Endothelial cell of umbilical vein (primary cell): ENCODE measurements around the gene LRP2BP. TPM values are rescaled to one million over a fixed set of nuclear protein-coding genes. Genes with fewer than 3 reads are reported as not detected.

Source experiments
- BruUV-seq: library from RNA; stranded (reverse); fragments of 400-500 nt; replicated peaks from 2 replicates; lab custom pipeline; 2021; lab: Mats Ljungman, UMichigan
- CTCF ChIA-PET: fragments of 300-600, 350-600 bp; sonication (Branson Sonifier 250); formaldehyde crosslinking; loops from one replicate; lab custom pipeline; 2021; ENCODE audit warnings: antibody characterized with exemption, inconsistent platforms; lab: Charles Lee
- POLR2A ChIA-PET: fragments of 300-600, 350-600 bp; sonication (Branson Sonifier 250); formaldehyde crosslinking; loops from one replicate; lab custom pipeline; 2021; ENCODE audit warnings: antibody characterized with exemption, inconsistent platforms; lab: Charles Lee
- DNase-seq: peaks from one replicate; pipeline ENCODE4 v3.0.0-alpha.2; 2011; ENCODE audit warnings: low read depth, low spot score
- FAIRE-seq: peaks from 2 replicates; lab custom pipeline; 2011; peaks lifted over from hg19 to GRCh38; lab: Jason Lieb, UNC
- H2AFZ ChIP-seq: 2 replicates; pipeline ENCODE4 v1.6.0; 2012; ENCODE audit warnings: low read depth, low read length, control low read depth, inconsistent platforms
- H3K27ac ChIP-seq: 2 replicates; pipeline ENCODE4 v1.5.1; 2011; ENCODE audit warnings: low read depth, mild to moderate bottlenecking, control low read depth, low read length, moderate library complexity; ENCODE audit not compliant: insufficient read depth
- H3K27me3 ChIP-seq, 2 experiments: 2 replicates each; pipeline versions ENCODE4 v1.6.0 to v1.6.1; 2011; ENCODE audit warnings: low read length in 2 of 2, mixed read lengths in 1 of 2; ENCODE audit not compliant: control insufficient read depth in 2 of 2, insufficient read depth in 2 of 2
- H3K36me3 ChIP-seq, 2 experiments: 2 replicates in 1 of 2; 3 replicates in 1 of 2; pipeline ENCODE4 v1.5.1; 2011; ENCODE audit warnings: low read length in 2 of 2, mild to moderate bottlenecking in 1 of 2, moderate library complexity in 1 of 2; ENCODE audit not compliant: control insufficient read depth in 2 of 2, insufficient read depth in 2 of 2; ENCODE audit errors: extremely low read depth in 1 of 2
- H3K4me1 ChIP-seq: 3 replicates; pipeline ENCODE4 v1.5.1; 2011; ENCODE audit warnings: mild to moderate bottlenecking, low read length; ENCODE audit not compliant: control insufficient read depth, insufficient read depth; ENCODE audit errors: extremely low read depth
- H3K4me2 ChIP-seq: 2 replicates; pipeline ENCODE4 v1.6.1; 2011; ENCODE audit warnings: low read length, control low read depth, mixed read lengths; ENCODE audit not compliant: insufficient read depth
- H3K4me3 ChIP-seq, 3 experiments: fragments of 200-600 bp in 1 of 3; sonication (generic), shearing (Covaris generic) in 1 of 3; replicated peaks in 1 of 3; 2 replicates each; pipeline ENCODE4 v1.5.1; 2011 to 2016; ENCODE audit warnings: control low read depth in 3 of 3, low read length in 3 of 3, mild to moderate bottlenecking in 2 of 3, inconsistent platforms in 1 of 3, low read depth in 1 of 3, moderate library complexity in 1 of 3; ENCODE audit not compliant: insufficient read depth in 1 of 3
- H3K79me2 ChIP-seq: 2 replicates; pipeline ENCODE4 v1.6.0; 2012; ENCODE audit warnings: low read length, inconsistent platforms; ENCODE audit not compliant: control insufficient read depth, insufficient read depth
- H3K9ac ChIP-seq: replicated peaks from 2 replicates; pipeline ENCODE3; 2011; ENCODE audit warnings: low read length, control low read depth; ENCODE audit not compliant: insufficient read depth; ENCODE audit errors: extremely low read depth
- H3K9me1 ChIP-seq: replicated peaks from 3 replicates; pipeline ENCODE4 v1.6.0; 2011; ENCODE audit warnings: mild to moderate bottlenecking, low read length; ENCODE audit not compliant: control insufficient read depth, insufficient read depth; ENCODE audit errors: extremely low read depth
- H3K9me3 ChIP-seq: replicated peaks from 2 replicates; pipeline ENCODE4 v1.5.1; 2012; ENCODE audit warnings: low read length, inconsistent platforms; ENCODE audit not compliant: control insufficient read depth, insufficient read depth
- H4K20me1 ChIP-seq: replicated peaks from 2 replicates; pipeline ENCODE3; 2011; ENCODE audit warnings: mild to moderate bottlenecking, low read length; ENCODE audit not compliant: control insufficient read depth, insufficient read depth; ENCODE audit errors: extremely low read depth
- CTCF ChIP-seq, 2 donors: IDR thresholded peaks; 1 replicate in 1 of 2; 2 replicates in 1 of 2; pipeline ENCODE4 v1.5.1; 2011; ENCODE audit warnings: low read length in 2 of 2, mild to moderate bottlenecking in 2 of 2, moderate library complexity in 2 of 2, control low read depth in 1 of 2, inconsistent platforms in 1 of 2, low read depth in 1 of 2; ENCODE audit not compliant: insufficient read depth in 1 of 2; ENCODE audit errors: extremely low read depth in 1 of 2
- EZH2 ChIP-seq: IDR thresholded peaks from 2 replicates; pipeline ENCODE4 v1.6.1; 2012; ENCODE audit warnings: borderline replicate concordance, low read depth, mild to moderate bottlenecking, moderate library complexity, low read length, inconsistent platforms; ENCODE audit not compliant: severe bottlenecking
- FOS ChIP-seq: IDR thresholded peaks from 2 replicates; pipeline ENCODE4 v1.6.1; 2011; ENCODE audit warnings: mild to moderate bottlenecking, low read length, moderate library complexity, borderline replicate concordance; ENCODE audit not compliant: insufficient read depth
- GATA2 ChIP-seq: IDR thresholded peaks from 2 replicates; pipeline ENCODE4 v1.7.0; 2011; ENCODE audit warnings: low read depth, mild to moderate bottlenecking, moderate library complexity, mixed read lengths, low read length; ENCODE audit not compliant: insufficient read length, insufficient read depth
- JUN ChIP-seq: IDR thresholded peaks from 2 replicates; pipeline ENCODE4 v1.6.1; 2011; ENCODE audit warnings: borderline replicate concordance, low read depth; ENCODE audit not compliant: insufficient read length, insufficient read depth
- MAX ChIP-seq: IDR thresholded peaks from 2 replicates; pipeline ENCODE4 v1.6.1; 2011; ENCODE audit not compliant: insufficient read depth, insufficient read length
- MYC ChIP-seq: IDR thresholded peaks from one replicate; pipeline ENCODE4 v1.6.1; 2011; ENCODE audit warnings: mild to moderate bottlenecking, low read depth, low read length
- POLR2A ChIP-seq: IDR thresholded peaks from 2 replicates; pipeline ENCODE4 v1.6.1; 2012; ENCODE audit warnings: low read depth, mild to moderate bottlenecking, control low read depth, low read length
- POLR2AphosphoS5 ChIP-seq: IDR thresholded peaks from 2 replicates; pipeline ENCODE4 v1.6.1; 2012; ENCODE audit warnings: low read depth, mild to moderate bottlenecking, control low read depth, low read length, moderate library complexity; ENCODE audit not compliant: insufficient read depth
- dilution Hi-C: fragments of 300-500 bp; cut with MboI; formaldehyde crosslinking; loops from one replicate; pipeline ENCODE4 v1.15.0; 2019; ENCODE audit warnings: low sequenced_read_pairs; ENCODE audit not compliant: extremely low pct_ligation_motif_present
- intact Hi-C: fragments of 100-400 bp; cut with micrococcal nuclease; formaldehyde crosslinking; loops from one replicate; pipeline ENCODE4 v1.10.0; 2022
- polyA plus RNA-seq, 4 experiments: library from polyadenylated mRNA; depleted of rRNA in 3 of 4; stranded (reverse) in 3 of 4; unstranded in 1 of 4; fragments of >200 nt; gene quantifications; 2 replicates each; pipeline versions ENCODE4 v1.2.1 to v1.2.3, GENCODE V29; 2011 to 2012; ENCODE audit warnings: missing spikeins in 1 of 4
- total RNA-seq: library from RNA; stranded (reverse); gene quantifications from 2 replicates; pipeline ENCODE4 v1.2.3, GENCODE V29; 2021

LRP2BP gene
- total and polyA plus RNA-seq, 2 donors (not counting 3 experiments of a cell fraction or from before 2014, with no cell fraction given) = 0.18 to 0.53 TPM

- intact Hi-C loops = loop anchor here (1.0 to 5.0 kb wide), 3 partner anchors 9 to 643 kb away; no protein-coding TSS in a partner anchor
- Histone ChIP-seq H3K4me1 (peaks cover 29% of the 10 kb centered on the region), H3K9ac (peak overlapping the region; percentile 95), H3K4me3 (peak overlapping the region in 1 of 3 experiments; percentile 87), H3K9me3 (no peaks in the 10 kb centered on the region), H3K9me1 (no peaks in the 10 kb centered on the region), H3K36me3 (no peaks in the 10 kb centered on the region), H4K20me1 (no peaks in the 10 kb centered on the region), H2AFZ (no peak overlapping the region), H3K27ac (peak overlapping the region; percentile 96), H3K4me2 (peak overlapping the region; percentile 99), H3K27me3 (no peaks in the 10 kb centered on the region), H3K79me2 (no peaks in the 10 kb centered on the region)
- ChIA-PET POLR2A (no interaction called here), CTCF (interaction anchor here (1.0 to 4.2 kb wide), 6 partner anchors 9 to 643 kb away, joined by 3 to 24 read pairs (median 10); partner anchors contain the start of gene UFSP2)
- DNase-seq (peak; percentile 28), FAIRE-seq (no peak)
- no peak for TF ChIP-seq CTCF (IDR thresholded peaks at IDR 0.05; ENCODE audit: extremely low read depth in 1 of 2, insufficient read depth in 1 of 2, low read depth in 1 of 2, low read length in 2 of 2)
- no peak for TF ChIP-seq MAX
- no peak for TF ChIP-seq GATA2
- TF ChIP-seq POLR2AphosphoS5 = no peak
- no peak for TF ChIP-seq EZH2
- no peak for TF ChIP-seq POLR2A
- no peak for TF ChIP-seq JUN
- no peak for TF ChIP-seq FOS
- TF ChIP-seq MYC = no peak
- no TSS peak for BruUV-seq
- dilution Hi-C loops = loop anchor here (25.0 kb wide), 1 partner anchor 107 kb away; no protein-coding TSS in a partner anchor
Measured at GRCh38 chr4:185394568-185395237, 1.0 kb downstream of the LRP2BP start.
